HepG2 (cell line): ENCODE data around the gene COMP. TPM values are rescaled to one million over a fixed set of nuclear protein-coding genes. Genes with fewer than 3 reads are reported as not detected.

Experiments
- AKAP8 ChIP-seq: sonication (generic); formaldehyde crosslinking; IDR thresholded peaks from 2 replicates; pipeline ENCODE4 v1.5.1; 2020; ENCODE audit warnings: mild to moderate bottlenecking, missing genetic modification reagents
- HOXA9 ChIP-seq: sonication (generic); formaldehyde crosslinking; IDR thresholded peaks from 2 replicates; pipeline ENCODE4 v1.8.1; 2022; ENCODE audit warnings: missing genetic modification reagents, mild to moderate bottlenecking, moderate library complexity, borderline replicate concordance
- JUNB ChIP-seq: sonication (generic); formaldehyde crosslinking; IDR thresholded peaks from 2 replicates; pipeline ENCODE4 v1.8.0; 2022; ENCODE audit warnings: missing genetic modification reagents, mild to moderate bottlenecking, borderline replicate concordance
- ZNF839 ChIP-seq: sonication (generic); formaldehyde crosslinking; IDR thresholded peaks from 2 replicates; pipeline ENCODE4 v1.4.0; 2020; ENCODE audit warnings: missing genetic modification reagents, mild to moderate bottlenecking, borderline replicate concordance
- polyA plus RNA-seq, 8 experiments: library from polyadenylated mRNA; depleted of rRNA in 3 of 8; stranded (reverse) in 7 of 8; unstranded in 1 of 8; fragments of >200 nt; fragmentation: Illumina TruSeq in 4 of 8; extraction: Trizol in 4 of 8; gene quantifications; 2 replicates each; pipeline versions ENCODE4 v1.2.1 to v1.2.3, GENCODE V29; 2011 to 2016; ENCODE audit warnings: low read depth in 4 of 8, missing spikeins in 1 of 8, mixed read lengths in 1 of 8; ENCODE audit not compliant: insufficient read depth in 1 of 8
- total RNA-seq, 5 experiments: library from RNA; depleted of rRNA; stranded (reverse); fragments of >200 nt; fragmentation: Illumina TruSeq; extraction: Trizol; gene quantifications; 2 replicates each; pipeline ENCODE4 v1.2.3, GENCODE V29; 2016; ENCODE audit warnings: low read depth in 1 of 5
- TF ChIP-seq, protein P1 (sequence below): sonication (generic); formaldehyde crosslinking; IDR thresholded peaks from 2 replicates; pipeline ENCODE4 v1.4.0; 2020; ENCODE audit warnings: missing genetic modification reagents
- TF ChIP-seq, protein P2 (sequence below): sonication (generic); formaldehyde crosslinking; IDR thresholded peaks from 2 replicates; pipeline ENCODE4 v1.5.0; 2020; ENCODE audit warnings: mild to moderate bottlenecking, missing genetic modification reagents, borderline replicate concordance
- TF ChIP-seq, protein P3 (sequence below): IDR thresholded peaks from 2 replicates; pipeline ENCODE4 v1.4.0; 2020; ENCODE audit warnings: mild to moderate bottlenecking, missing genetic modification reagents
- TF ChIP-seq, protein P4 (sequence below): sonication (generic); formaldehyde crosslinking; IDR thresholded peaks from 2 replicates; pipeline ENCODE4 v1.5.0; 2020; ENCODE audit warnings: missing genetic modification reagents
- TF ChIP-seq, protein P5 (sequence below): IDR thresholded peaks from 2 replicates; pipeline ENCODE4 v1.6.1; 2016; ENCODE audit warnings: missing genetic modification reagents, missing compliant biosample characterization

The COMP gene
- total and polyA plus RNA-seq, 2 of the 13 experiments (the other 11 are each of a cell fraction or from before 2014, with no cell fraction given), result 0.04 to 0.13 TPM

DNA sequence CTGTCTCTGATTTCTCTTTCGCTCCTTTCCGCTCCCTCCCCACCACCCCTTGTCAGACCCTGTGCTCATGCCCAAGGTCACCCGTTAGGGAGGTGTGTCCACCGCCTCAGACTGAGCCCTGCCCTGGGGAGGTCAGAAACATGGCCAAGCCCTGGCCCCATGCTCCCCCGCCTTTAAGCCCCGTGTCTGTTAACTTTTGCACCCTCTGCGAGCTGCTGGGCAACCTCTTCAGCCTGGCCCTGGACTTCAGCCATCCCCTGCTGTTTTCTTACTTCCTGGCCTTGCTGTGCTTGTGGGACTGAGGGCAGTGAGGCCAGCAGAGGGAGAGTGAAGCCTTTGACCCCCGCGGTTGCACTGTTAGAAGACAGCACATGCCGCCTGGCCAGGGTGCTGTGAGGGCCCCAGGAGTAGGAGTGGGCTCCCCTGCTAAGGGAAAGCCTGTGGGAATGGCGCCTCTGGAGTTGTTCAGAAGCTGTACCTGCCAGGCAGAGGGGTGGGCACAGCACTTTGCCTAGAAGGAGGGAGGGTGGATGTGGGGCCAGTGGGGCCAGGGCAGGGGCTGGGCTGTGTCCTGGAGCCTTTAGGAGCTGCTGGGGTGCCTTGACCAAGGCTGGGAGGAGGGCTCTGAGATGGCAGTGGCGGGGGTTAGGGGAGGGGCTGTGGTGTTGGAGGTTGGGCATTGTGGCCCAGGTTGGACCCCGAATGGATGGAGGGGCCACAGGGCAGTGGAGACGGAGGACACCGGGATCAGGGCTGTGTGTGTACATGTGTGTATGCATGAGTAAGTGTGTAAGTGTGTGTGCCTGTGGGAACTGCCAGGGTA is 48.6 kb upstream of the COMP start (continued):
- TF ChIP-seq, protein P1, sequence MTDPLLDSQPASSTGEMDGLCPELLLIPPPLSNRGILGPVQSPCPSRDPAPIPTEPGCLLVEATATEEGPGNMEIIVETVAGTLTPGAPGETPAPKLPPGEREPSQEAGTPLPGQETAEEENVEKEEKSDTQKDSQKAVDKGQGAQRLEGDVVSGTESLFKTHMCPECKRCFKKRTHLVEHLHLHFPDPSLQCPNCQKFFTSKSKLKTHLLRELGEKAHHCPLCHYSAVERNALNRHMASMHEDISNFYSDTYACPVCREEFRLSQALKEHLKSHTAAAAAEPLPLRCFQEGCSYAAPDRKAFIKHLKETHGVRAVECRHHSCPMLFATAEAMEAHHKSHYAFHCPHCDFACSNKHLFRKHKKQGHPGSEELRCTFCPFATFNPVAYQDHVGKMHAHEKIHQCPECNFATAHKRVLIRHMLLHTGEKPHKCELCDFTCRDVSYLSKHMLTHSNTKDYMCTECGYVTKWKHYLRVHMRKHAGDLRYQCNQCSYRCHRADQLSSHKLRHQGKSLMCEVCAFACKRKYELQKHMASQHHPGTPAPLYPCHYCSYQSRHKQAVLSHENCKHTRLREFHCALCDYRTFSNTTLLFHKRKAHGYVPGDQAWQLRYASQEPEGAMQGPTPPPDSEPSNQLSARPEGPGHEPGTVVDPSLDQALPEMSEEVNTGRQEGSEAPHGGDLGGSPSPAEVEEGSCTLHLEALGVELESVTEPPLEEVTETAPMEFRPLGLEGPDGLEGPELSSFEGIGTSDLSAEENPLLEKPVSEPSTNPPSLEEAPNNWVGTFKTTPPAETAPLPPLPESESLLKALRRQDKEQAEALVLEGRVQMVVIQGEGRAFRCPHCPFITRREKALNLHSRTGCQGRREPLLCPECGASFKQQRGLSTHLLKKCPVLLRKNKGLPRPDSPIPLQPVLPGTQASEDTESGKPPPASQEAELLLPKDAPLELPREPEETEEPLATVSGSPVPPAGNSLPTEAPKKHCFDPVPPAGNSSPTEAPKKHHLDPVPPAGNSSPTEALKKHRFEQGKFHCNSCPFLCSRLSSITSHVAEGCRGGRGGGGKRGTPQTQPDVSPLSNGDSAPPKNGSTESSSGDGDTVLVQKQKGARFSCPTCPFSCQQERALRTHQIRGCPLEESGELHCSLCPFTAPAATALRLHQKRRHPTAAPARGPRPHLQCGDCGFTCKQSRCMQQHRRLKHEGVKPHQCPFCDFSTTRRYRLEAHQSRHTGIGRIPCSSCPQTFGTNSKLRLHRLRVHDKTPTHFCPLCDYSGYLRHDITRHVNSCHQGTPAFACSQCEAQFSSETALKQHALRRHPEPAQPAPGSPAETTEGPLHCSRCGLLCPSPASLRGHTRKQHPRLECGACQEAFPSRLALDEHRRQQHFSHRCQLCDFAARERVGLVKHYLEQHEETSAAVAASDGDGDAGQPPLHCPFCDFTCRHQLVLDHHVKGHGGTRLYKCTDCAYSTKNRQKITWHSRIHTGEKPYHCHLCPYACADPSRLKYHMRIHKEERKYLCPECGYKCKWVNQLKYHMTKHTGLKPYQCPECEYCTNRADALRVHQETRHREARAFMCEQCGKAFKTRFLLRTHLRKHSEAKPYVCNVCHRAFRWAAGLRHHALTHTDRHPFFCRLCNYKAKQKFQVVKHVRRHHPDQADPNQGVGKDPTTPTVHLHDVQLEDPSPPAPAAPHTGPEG (CRISPR knock-in tag), result peak; percentile 41; the same call in 1 of the 2 replicates
- TF ChIP-seq HOXA9 (CRISPR knock-in tag) (no peak), ZNF839 (CRISPR knock-in tag) (0 out of 2 replicates have a peak, but pooled peaks have one; percentile 37), AKAP8 (CRISPR knock-in tag) (peak; percentile 81; the same call in 1 of the 2 replicates), JUNB (CRISPR knock-in tag) (0 out of 2 replicates have a peak, but pooled peaks have one; percentile 33)
- TF ChIP-seq, protein P2, sequence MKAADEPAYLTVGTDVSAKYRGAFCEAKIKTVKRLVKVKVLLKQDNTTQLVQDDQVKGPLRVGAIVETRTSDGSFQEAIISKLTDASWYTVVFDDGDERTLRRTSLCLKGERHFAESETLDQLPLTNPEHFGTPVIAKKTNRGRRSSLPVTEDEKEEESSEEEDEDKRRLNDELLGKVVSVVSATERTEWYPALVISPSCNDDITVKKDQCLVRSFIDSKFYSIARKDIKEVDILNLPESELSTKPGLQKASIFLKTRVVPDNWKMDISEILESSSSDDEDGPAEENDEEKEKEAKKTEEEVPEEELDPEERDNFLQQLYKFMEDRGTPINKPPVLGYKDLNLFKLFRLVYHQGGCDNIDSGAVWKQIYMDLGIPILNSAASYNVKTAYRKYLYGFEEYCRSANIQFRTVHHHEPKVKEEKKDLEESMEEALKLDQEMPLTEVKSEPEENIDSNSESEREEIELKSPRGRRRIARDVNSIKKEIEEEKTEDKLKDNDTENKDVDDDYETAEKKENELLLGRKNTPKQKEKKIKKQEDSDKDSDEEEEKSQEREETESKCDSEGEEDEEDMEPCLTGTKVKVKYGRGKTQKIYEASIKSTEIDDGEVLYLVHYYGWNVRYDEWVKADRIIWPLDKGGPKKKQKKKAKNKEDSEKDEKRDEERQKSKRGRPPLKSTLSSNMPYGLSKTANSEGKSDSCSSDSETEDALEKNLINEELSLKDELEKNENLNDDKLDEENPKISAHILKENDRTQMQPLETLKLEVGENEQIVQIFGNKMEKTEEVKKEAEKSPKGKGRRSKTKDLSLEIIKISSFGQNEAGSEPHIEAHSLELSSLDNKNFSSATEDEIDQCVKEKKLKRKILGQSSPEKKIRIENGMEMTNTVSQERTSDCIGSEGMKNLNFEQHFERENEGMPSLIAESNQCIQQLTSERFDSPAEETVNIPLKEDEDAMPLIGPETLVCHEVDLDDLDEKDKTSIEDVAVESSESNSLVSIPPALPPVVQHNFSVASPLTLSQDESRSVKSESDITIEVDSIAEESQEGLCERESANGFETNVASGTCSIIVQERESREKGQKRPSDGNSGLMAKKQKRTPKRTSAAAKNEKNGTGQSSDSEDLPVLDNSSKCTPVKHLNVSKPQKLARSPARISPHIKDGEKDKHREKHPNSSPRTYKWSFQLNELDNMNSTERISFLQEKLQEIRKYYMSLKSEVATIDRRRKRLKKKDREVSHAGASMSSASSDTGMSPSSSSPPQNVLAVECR (CRISPR knock-in tag), result peak; percentile 91; the same call in 1 of the 2 replicates
- TF ChIP-seq, protein P3, sequence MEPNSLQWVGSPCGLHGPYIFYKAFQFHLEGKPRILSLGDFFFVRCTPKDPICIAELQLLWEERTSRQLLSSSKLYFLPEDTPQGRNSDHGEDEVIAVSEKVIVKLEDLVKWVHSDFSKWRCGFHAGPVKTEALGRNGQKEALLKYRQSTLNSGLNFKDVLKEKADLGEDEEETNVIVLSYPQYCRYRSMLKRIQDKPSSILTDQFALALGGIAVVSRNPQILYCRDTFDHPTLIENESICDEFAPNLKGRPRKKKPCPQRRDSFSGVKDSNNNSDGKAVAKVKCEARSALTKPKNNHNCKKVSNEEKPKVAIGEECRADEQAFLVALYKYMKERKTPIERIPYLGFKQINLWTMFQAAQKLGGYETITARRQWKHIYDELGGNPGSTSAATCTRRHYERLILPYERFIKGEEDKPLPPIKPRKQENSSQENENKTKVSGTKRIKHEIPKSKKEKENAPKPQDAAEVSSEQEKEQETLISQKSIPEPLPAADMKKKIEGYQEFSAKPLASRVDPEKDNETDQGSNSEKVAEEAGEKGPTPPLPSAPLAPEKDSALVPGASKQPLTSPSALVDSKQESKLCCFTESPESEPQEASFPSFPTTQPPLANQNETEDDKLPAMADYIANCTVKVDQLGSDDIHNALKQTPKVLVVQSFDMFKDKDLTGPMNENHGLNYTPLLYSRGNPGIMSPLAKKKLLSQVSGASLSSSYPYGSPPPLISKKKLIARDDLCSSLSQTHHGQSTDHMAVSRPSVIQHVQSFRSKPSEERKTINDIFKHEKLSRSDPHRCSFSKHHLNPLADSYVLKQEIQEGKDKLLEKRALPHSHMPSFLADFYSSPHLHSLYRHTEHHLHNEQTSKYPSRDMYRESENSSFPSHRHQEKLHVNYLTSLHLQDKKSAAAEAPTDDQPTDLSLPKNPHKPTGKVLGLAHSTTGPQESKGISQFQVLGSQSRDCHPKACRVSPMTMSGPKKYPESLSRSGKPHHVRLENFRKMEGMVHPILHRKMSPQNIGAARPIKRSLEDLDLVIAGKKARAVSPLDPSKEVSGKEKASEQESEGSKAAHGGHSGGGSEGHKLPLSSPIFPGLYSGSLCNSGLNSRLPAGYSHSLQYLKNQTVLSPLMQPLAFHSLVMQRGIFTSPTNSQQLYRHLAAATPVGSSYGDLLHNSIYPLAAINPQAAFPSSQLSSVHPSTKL (CRISPR knock-in tag), result peak; percentile 90
- TF ChIP-seq, protein P4, sequence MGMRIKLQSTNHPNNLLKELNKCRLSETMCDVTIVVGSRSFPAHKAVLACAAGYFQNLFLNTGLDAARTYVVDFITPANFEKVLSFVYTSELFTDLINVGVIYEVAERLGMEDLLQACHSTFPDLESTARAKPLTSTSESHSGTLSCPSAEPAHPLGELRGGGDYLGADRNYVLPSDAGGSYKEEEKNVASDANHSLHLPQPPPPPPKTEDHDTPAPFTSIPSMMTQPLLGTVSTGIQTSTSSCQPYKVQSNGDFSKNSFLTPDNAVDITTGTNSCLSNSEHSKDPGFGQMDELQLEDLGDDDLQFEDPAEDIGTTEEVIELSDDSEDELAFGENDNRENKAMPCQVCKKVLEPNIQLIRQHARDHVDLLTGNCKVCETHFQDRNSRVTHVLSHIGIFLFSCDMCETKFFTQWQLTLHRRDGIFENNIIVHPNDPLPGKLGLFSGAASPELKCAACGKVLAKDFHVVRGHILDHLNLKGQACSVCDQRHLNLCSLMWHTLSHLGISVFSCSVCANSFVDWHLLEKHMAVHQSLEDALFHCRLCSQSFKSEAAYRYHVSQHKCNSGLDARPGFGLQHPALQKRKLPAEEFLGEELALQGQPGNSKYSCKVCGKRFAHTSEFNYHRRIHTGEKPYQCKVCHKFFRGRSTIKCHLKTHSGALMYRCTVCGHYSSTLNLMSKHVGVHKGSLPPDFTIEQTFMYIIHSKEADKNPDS (CRISPR knock-in tag), result peak; percentile 89
- TF ChIP-seq, protein P5, sequence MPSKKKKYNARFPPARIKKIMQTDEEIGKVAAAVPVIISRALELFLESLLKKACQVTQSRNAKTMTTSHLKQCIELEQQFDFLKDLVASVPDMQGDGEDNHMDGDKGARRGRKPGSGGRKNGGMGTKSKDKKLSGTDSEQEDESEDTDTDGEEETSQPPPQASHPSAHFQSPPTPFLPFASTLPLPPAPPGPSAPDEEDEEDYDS, result peak; percentile 60; the same call in 1 of the 2 replicates
